H1 (cell line): Measurements from ENCODE around the gene DPEP2. TPM values are rescaled to one million over a fixed set of nuclear protein-coding genes. Genes with fewer than 3 reads are reported as not detected.

Experiments
- CTCF ChIA-PET: fragments of 300-600 bp; sonication (Branson Sonifier 250); formaldehyde crosslinking; loops from one replicate; lab custom pipeline; 2021; ENCODE audit not compliant: partially characterized antibody; lab: Charles Lee
- POLR2A ChIA-PET: fragments of 300-600 bp; sonication (Branson Sonifier 250); formaldehyde crosslinking; loops from one replicate; lab custom pipeline; 2021; ENCODE audit warnings: inconsistent platforms; ENCODE audit not compliant: partially characterized antibody; lab: Charles Lee
- DNase-seq, 2 experiments: peaks; one replicate each; pipeline versions ENCODE4 v3.0.0 to v3.0.0-alpha.2; 2010 to 2022; ENCODE audit warnings: low spot score in 2 of 2, low read depth in 1 of 2, mixed read lengths in 1 of 2
- FAIRE-seq: peaks from 2 replicates; lab custom pipeline; 2011; peaks lifted over from hg19 to GRCh38; lab: Jason Lieb, UNC
- H2AFZ ChIP-seq: 2 replicates; pipeline ENCODE4 v1.8.1; 2012; ENCODE audit warnings: low read length, inconsistent platforms
- H2AK5ac ChIP-seq: 2 replicates; pipeline ENCODE4 v1.6.1; 2013; ENCODE audit warnings: low read depth, low read length
- H2BK120ac ChIP-seq: replicated peaks from 2 replicates; pipeline ENCODE3; 2013; ENCODE audit warnings: low read depth, low read length, inconsistent platforms
- H2BK12ac ChIP-seq: 2 replicates; pipeline ENCODE4 v1.6.1; 2013; ENCODE audit warnings: low read depth, low read length
- H2BK15ac ChIP-seq: 2 replicates; pipeline ENCODE4 v1.6.1; 2013; ENCODE audit warnings: low read length
- H2BK20ac ChIP-seq: 2 replicates; pipeline ENCODE4 v1.6.1; 2013; ENCODE audit warnings: low read length
- H2BK5ac ChIP-seq: 2 replicates; pipeline ENCODE4 v1.6.1; 2013; ENCODE audit warnings: low read depth, low read length
- H3K14ac ChIP-seq: 2 replicates; pipeline ENCODE4 v1.6.1; 2013; ENCODE audit warnings: inconsistent platforms; ENCODE audit not compliant: insufficient read length
- H3K18ac ChIP-seq: 2 replicates; pipeline ENCODE4 v1.6.1; 2013; ENCODE audit warnings: low read length; ENCODE audit errors: extremely low read depth
- H3K23ac ChIP-seq: 2 replicates; pipeline ENCODE4 v1.6.1; 2013; ENCODE audit warnings: inconsistent platforms; ENCODE audit not compliant: insufficient read length
- H3K23me2 ChIP-seq: 2 replicates; pipeline ENCODE4 v1.6.1; 2013; ENCODE audit warnings: low read depth, low read length
- H3K27ac ChIP-seq: 2 replicates; pipeline ENCODE4 v1.6.1; 2011; ENCODE audit warnings: low read depth, low read length, inconsistent platforms
- H3K27me3 ChIP-seq, 4 experiments: replicated peaks in 1 of 4; 1 replicate in 1 of 4; 2 replicates in 3 of 4; pipeline versions ENCODE4 v1.6.1 to v1.8.1; 2011 to 2013; ENCODE audit warnings: low read length in 3 of 4, mild to moderate bottlenecking in 3 of 4, inconsistent platforms in 2 of 4, mixed read lengths in 2 of 4, moderate library complexity in 1 of 4; ENCODE audit not compliant: control insufficient read depth in 3 of 4, insufficient read depth in 3 of 4; ENCODE audit errors: extremely low read depth in 1 of 4
- H3K36me3 ChIP-seq, 4 experiments: 2 replicates each; pipeline versions ENCODE4 v1.6.1 to v1.8.1; 2011 to 2013; ENCODE audit warnings: mild to moderate bottlenecking in 4 of 4, low read length in 3 of 4, moderate library complexity in 2 of 4, control low read depth in 1 of 4, inconsistent platforms in 1 of 4; ENCODE audit not compliant: insufficient read depth in 4 of 4, control insufficient read depth in 2 of 4
- H3K4ac ChIP-seq: replicated peaks from 2 replicates; pipeline ENCODE3; 2013; ENCODE audit warnings: low read length, low read depth, mixed read lengths, inconsistent platforms; ENCODE audit not compliant: insufficient read length
- H3K4me1 ChIP-seq, 4 experiments: replicated peaks in 1 of 4; 1 replicate in 1 of 4; 2 replicates in 3 of 4; pipeline versions ENCODE4 v1.6.1 to v1.8.1; 2011 to 2013; ENCODE audit warnings: low read length in 3 of 4, inconsistent platforms in 2 of 4, mixed read lengths in 1 of 4; ENCODE audit not compliant: insufficient read depth in 4 of 4, control insufficient read depth in 3 of 4
- H3K4me2 ChIP-seq, 2 experiments: 2 replicates each; pipeline versions ENCODE4 v1.6.1 to v1.8.1; 2011 to 2013; ENCODE audit warnings: low read depth in 2 of 2, low read length in 2 of 2, control low read depth in 1 of 2, inconsistent platforms in 1 of 2, mild to moderate bottlenecking in 1 of 2; ENCODE audit not compliant: insufficient read depth in 1 of 2
- H3K4me3 ChIP-seq, 4 experiments: fragments of 200-600, 300-600 bp in 1 of 4; sonication (generic), shearing (Covaris generic), sonication (Bioruptor Twin) in 1 of 4; 2 replicates each; pipeline versions ENCODE4 v1.5.1 to v1.8.1; 2011 to 2016; ENCODE audit warnings: low read length in 4 of 4, low read depth in 3 of 4, control low read depth in 2 of 4, inconsistent platforms in 2 of 4, mild to moderate bottlenecking in 2 of 4, mixed read lengths in 1 of 4, moderate library complexity in 1 of 4; ENCODE audit not compliant: insufficient read depth in 2 of 4; ENCODE audit errors: extremely low read depth in 1 of 4
- H3K56ac ChIP-seq: replicated peaks from 2 replicates; pipeline ENCODE3; 2013; ENCODE audit warnings: low read depth, mild to moderate bottlenecking, mixed read lengths, low read length, inconsistent platforms; ENCODE audit not compliant: insufficient read length
- H3K79me1 ChIP-seq: 2 replicates; pipeline ENCODE4 v1.6.1; 2013; ENCODE audit warnings: low read depth, low read length, control low read depth
- H3K79me2 ChIP-seq, 2 experiments: 2 replicates each; pipeline versions ENCODE4 v1.6.1 to v1.8.1; 2012 to 2013; ENCODE audit warnings: low read length in 2 of 2, mild to moderate bottlenecking in 2 of 2, inconsistent platforms in 1 of 2; ENCODE audit not compliant: insufficient read depth in 2 of 2, control insufficient read depth in 1 of 2
- H3K9ac ChIP-seq, 4 experiments: replicated peaks in 1 of 4; 1 replicate in 1 of 4; 2 replicates in 3 of 4; pipeline versions ENCODE4 v1.6.1 to v1.8.1; 2011 to 2013; ENCODE audit warnings: low read depth in 3 of 4, low read length in 3 of 4, control low read depth in 2 of 4, mild to moderate bottlenecking in 2 of 4, moderate library complexity in 2 of 4, inconsistent platforms in 1 of 4; ENCODE audit errors: extremely low read depth in 1 of 4
- H3K9me3 ChIP-seq, 2 experiments: 2 replicates each; pipeline versions ENCODE4 v1.6.1 to v1.8.1; 2012 to 2013; ENCODE audit warnings: mild to moderate bottlenecking in 2 of 2, moderate library complexity in 2 of 2, control low read depth in 1 of 2, inconsistent platforms in 1 of 2, low read depth in 1 of 2, low read length in 1 of 2, mixed read lengths in 1 of 2; ENCODE audit not compliant: insufficient read depth in 2 of 2
- H4K20me1 ChIP-seq, 2 experiments: replicated peaks in 1 of 2; 2 replicates each; pipeline versions ENCODE3 to v1.8.1; 2011 to 2013; ENCODE audit warnings: inconsistent platforms in 2 of 2, low read length in 2 of 2, mild to moderate bottlenecking in 1 of 2; ENCODE audit not compliant: insufficient read depth in 2 of 2, control insufficient read depth in 1 of 2
- H4K5ac ChIP-seq: 2 replicates; pipeline ENCODE4 v1.6.1; 2013; ENCODE audit warnings: low read length, low read depth, mixed read lengths, inconsistent platforms; ENCODE audit not compliant: insufficient read length
- H4K8ac ChIP-seq: 2 replicates; pipeline ENCODE4 v1.8.0; 2013; ENCODE audit warnings: mild to moderate bottlenecking, moderate library complexity, low read length, inconsistent platforms; ENCODE audit not compliant: insufficient read depth; ENCODE audit errors: extremely low read depth
- H4K91ac ChIP-seq: replicated peaks from 2 replicates; pipeline ENCODE3; 2013; ENCODE audit warnings: low read length, mixed read lengths, inconsistent platforms; ENCODE audit not compliant: insufficient read length
- EGR1 ChIP-seq: IDR thresholded peaks from 2 replicates; pipeline ENCODE4 v1.6.1; 2011; ENCODE audit warnings: low read depth, low read length, borderline replicate concordance
- GTF2F1 ChIP-seq: IDR thresholded peaks from 2 replicates; pipeline ENCODE4 v1.6.1; 2012; ENCODE audit warnings: low read depth, low read length, improper control_type of control experiment, borderline replicate concordance
- HDAC2 ChIP-seq, 2 experiments: fragments of 300-600 bp in 1 of 2; sonication (generic) in 1 of 2; IDR thresholded peaks; 2 replicates each; pipeline ENCODE4 v1.6.1; 2011 to 2012; ENCODE audit warnings: low read depth in 2 of 2, low read length in 2 of 2, mild to moderate bottlenecking in 2 of 2, moderate library complexity in 2 of 2, borderline replicate concordance in 1 of 2, inconsistent platforms in 1 of 2
- RFX5 ChIP-seq: IDR thresholded peaks from 2 replicates; pipeline ENCODE4 v1.6.1; 2011; ENCODE audit warnings: low read depth, low read length, improper control_type of control experiment, borderline replicate concordance
- SAP30 ChIP-seq: fragments of 300-600 bp; sonication (generic); IDR thresholded peaks from 2 replicates; pipeline ENCODE4 v1.7.1; 2012; ENCODE audit warnings: low read length, moderate library complexity, mild to moderate bottlenecking, inconsistent platforms; ENCODE audit not compliant: insufficient read depth, insufficient replicate concordance
- TEAD4 ChIP-seq: IDR thresholded peaks from 2 replicates; pipeline ENCODE4 v1.6.1; 2012; ENCODE audit warnings: low read depth, low read length, inconsistent platforms, mixed read lengths
- YY1 ChIP-seq: IDR thresholded peaks from 2 replicates; pipeline ENCODE4 v1.6.1; 2011; ENCODE audit warnings: low read depth, mild to moderate bottlenecking, low read length
- WGBS, 2 experiments: shearing (Covaris generic) in 1 of 2; methylation state at CpG; one replicate each; pipeline versions ENCODE4 v1.1.6 to v1.1.7; 2013 to 2015; ENCODE audit warnings: low lambda C conversion rate in 2 of 2, mixed read lengths in 2 of 2, inconsistent platforms in 1 of 2, low coverage in 1 of 2, missing lambda C conversion rate in 1 of 2; ENCODE audit not compliant: insufficient replicate concordance in 2 of 2, insufficient coverage in 1 of 2, insufficient read length in 1 of 2; ENCODE audit errors: extremely low coverage in 1 of 2, missing lambda C conversion rate in 1 of 2; 5-methylcytosine and 5-hydroxymethylcytosine counted together
- polyA plus RNA-seq, 7 experiments: library from polyadenylated mRNA; depleted of rRNA in 3 of 7; stranded (reverse) in 5 of 7; unstranded in 2 of 7; fragments of >200 nt in 5 of 7; fragments of 200-250 nt in 2 of 7; gene quantifications; 1 replicate in 5 of 7; 2 replicates in 1 of 7; 4 replicates in 1 of 7; pipeline versions ENCODE4 v1.2.1 to v1.2.3, GENCODE V29; 2011 to 2013; ENCODE audit warnings: missing spikeins in 2 of 7, mixed read lengths in 2 of 7
- total RNA-seq: library from RNA; stranded (reverse); fragmentation: NEBNext Ultra II Directional; extraction: Animal tissue kit (Norgen Biotek cat#: 25700); gene quantifications from 2 replicates; pipeline ENCODE4 v1.2.1, GENCODE V29; 2021

Gene DPEP2
- total and polyA plus RNA-seq, 2 of the 8 experiments (the other 6 are each of a cell fraction or from before 2014, with no cell fraction given), result not detected

- Histone ChIP-seq H3K56ac (no peak overlapping the region), H4K5ac (no peak overlapping the region), H3K18ac (no peak overlapping the region), H2BK20ac (no peak overlapping the region), H3K14ac (no peak overlapping the region), H3K79me1 (no peaks in the 10 kb centered on the region), H3K4me3 (no peak overlapping the region), H3K27ac (no peak overlapping the region), H3K27me3 (peaks cover 0 to 2% (median 0%) of the 10 kb centered on the region in 4 experiments; a peak in 2 of 7 replicates), H3K4me1 (peaks cover 0 to 4% (median 0%) of the 10 kb centered on the region in 4 experiments; a peak in 3 of 7 replicates), H2AK5ac (no peak overlapping the region), H3K4me2 (no peak overlapping the region), H4K8ac (no peak overlapping the region), H4K91ac (no peak overlapping the region), H3K4ac (no peak overlapping the region), H2BK120ac (no peak overlapping the region), H3K23me2 (no peaks in the 10 kb centered on the region), H3K36me3 (no peaks in the 10 kb centered on the region; a peak in 1 of 8 replicates), H4K20me1 (no peaks in the 10 kb centered on the region), H3K79me2 (no peaks in the 10 kb centered on the region), H2BK15ac (no peak overlapping the region), H3K9ac (no peak overlapping the region), H3K9me3 (no peaks in the 10 kb centered on the region; a peak in 1 of 4 replicates), H2BK5ac (no peak overlapping the region), H3K23ac (no peak overlapping the region), H2BK12ac (no peak overlapping the region; the same call in 1 of the 2 replicates), H2AFZ (no peak overlapping the region)
- POLR2A ChIA-PET, result interaction anchor here (1.4 to 1.8 kb wide), 2 partner anchors 10 to 108 kb away, joined by 5 read pairs; partner anchors contain the start of gene NFATC3
- CTCF ChIA-PET, result interaction anchor here (0.6 to 2.7 kb wide), 5 partner anchors 8 to 64 kb away, joined by 3 to 10 read pairs (median 3); no protein-coding TSS in a partner anchor
- DNase-seq (no peak), FAIRE-seq (no peak)
- TF ChIP-seq EGR1, result no peak
- TF ChIP-seq TEAD4, result no peak
- no peak for TF ChIP-seq SAP30
- TF ChIP-seq RFX5, result no peak
- TF ChIP-seq YY1, result no peak
- TF ChIP-seq GTF2F1, result no peak
- no peak for TF ChIP-seq HDAC2 (IDR thresholded peaks at IDR 0.05; ENCODE audit: borderline replicate concordance in 1 of 2, low read depth in 2 of 2, low read length in 2 of 2)
- 92% methylated on average over 5 of the region's 5 CpGs; no CpG with 5 or more reads in 1 of the 2 experiments for WGBS, 2 experiments
Measured at GRCh38 chr16:67977005-67977404, 22.3 kb downstream of the DPEP2 start.
